Fibroblast of skin of back (primary cell): ENCODE results near the gene RPS6KA2.

Source experiments
- DNase-seq: peaks from one replicate; pipeline ENCODE4 v3.0.0-alpha.2; 2013

The RPS6KA2 gene

DNA sequence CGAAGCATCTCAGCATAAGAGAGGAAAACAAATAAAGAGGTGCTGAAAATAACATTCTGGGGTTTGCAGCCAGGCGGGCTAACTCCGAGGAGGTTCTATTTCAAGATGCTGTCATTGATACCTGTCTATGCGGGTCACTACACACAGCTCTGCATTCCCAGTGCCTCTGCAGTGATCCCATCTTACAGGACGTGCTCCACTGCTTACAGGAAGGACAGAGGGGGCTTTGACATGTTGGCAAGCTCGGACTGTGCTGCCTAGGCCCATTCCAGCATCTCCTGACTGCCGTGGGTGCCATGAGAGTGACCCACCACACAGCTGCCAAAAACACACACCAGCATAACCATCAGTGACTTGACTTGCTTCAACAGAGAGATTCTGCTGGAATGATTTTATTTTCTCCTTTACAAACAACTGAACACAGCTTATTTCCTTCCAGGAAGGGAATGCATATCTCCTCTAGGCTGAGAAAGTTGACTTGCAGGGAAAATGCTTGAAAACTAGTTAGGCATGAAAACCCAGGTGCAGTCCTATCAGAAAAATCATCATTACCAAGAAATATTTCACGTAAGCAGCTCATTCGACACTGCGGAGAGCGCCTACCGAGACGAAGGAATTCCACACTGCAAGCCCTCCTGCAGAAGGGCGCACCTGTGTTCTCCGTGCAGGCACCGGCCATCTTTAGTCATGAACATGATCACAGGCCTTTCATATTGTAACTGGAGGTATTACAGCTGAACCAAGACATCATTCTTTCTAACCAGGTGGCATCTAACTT is 103.1 kb downstream of the RPS6KA2 start:
- no peak for DNase-seq

DNA sequence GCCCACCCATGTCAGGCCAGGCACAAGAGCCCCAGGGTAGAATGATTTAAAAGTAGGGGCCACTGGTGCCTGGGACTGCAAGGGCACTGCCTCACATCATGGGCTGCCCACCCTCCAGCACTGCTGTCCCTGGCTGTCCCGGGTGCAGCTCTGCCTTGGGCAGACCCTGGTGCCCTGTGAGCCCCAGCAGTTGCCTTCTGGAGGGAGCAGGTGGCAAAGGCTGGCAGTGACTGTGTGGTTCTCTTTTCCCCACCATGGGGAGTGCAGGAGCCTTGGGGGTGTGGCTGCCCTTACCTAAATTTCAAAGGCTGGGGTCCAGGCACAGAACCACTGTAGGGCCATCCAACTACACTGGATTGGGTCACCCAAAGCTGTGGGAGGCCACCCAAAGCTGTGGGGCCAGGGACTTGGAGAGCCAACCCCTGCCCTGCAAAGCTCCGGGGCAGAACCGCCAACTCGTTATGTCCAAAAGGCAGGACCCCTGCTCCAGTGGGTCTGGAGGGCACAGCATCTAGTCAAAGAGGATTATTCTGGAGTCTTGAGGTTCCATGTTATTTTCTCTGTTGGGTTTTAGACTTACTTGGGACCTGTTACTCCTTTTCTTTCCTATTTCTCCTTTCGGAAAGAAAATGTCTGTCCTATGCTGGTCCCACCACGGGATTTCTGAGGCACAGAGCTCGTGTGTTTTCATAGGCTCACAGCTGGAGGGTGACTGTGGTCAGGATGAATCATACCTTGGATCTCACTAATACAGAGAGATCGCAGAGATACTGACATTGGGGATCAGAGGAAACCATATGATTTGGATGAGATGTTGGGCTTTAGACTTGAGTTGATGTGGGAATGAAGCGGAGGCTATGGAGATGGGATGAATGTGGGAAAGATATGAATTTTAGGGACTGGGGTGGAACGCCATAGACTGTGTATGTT is 105.9 kb downstream of the RPS6KA2 start:
- peak; percentile 73 for DNase-seq

DNA sequence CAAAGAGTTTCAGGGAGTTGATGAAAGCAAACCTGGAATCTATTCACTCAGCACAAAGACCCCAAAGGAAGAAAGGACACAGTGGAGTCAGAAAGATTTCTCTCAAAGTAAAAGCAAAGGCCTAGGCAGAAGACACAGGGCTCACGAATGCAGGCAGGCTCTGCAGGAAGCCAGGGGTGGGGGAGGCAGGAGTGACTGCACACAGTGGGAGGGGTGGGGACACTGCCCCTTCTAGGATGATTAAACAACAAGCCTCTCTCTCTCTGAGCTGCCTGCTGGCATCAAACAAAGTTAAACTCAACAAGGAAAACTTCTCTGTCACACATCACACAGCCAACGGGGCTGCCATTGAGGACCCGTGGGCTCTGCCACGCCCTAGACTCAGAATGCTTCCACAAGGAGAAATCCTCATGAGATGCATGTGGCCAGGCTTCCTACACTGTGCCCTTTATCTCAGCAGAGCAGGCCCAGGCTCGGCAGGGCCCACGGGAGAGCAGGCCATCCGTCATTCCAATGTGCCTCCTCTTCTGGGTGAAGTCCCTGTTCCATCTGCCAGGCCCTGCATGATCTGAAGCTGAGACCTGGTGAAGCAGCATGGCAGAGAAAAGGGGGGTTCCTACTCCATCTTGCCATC is 110.7 kb downstream of the RPS6KA2 start:
- DNase-seq: peak; percentile 66

DNA sequence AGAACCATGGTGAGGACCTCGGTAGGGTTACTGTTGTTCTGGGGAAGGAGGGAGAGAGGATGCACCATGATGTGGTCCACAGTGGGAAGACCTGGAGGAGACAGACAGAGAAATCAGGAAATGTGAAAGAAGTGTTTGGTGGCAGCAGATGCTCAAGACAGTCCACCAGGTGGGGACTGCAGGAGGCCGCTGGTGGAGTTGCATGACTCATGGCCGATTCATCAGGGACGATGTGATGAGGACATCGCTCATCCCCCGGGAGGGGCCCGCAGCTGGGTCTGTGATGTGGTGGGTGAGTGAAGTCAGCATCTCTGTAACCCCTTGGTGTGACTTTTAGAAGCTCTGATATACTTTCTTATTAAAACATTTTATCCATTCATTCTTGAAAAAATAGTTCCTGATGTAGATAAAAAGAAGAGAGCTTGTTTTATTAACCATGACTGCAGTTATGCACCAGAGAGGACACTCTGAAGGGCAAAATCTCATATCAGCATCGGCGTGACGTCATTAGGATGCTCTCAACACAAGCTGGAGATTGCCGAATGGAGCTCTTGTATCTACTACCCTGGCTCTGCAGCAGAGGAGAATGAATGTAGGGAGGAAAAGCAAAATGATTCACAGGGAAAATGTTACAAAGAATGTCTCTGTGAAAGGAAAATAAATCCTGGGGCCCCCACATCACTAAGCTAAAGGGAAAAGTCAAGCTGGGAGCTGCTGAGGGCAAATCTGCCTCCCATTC is 111.8 kb downstream of the RPS6KA2 start:
- peak; percentile 92 for DNase-seq

DNA sequence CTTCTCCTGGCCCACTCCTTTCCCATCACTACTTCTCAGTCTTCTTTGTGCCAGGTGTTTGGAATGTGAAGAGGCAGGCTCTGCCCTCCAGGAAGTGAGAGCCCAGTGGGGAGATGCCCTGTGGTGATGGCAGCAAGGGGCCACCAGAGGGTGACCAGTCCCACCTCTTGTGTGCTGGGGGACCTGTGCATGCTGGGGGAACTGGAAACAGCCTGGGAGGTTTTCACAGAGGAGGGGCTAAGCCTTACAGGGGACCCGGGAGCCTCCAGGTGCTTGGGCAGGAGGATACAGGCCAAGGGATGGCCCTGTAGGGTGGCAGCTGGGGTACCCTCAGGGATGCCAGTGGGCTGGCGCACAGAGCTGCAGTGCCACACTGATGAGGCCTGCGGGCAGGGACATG is 112.9 kb downstream of the RPS6KA2 start:
- no peak for DNase-seq

DNA sequence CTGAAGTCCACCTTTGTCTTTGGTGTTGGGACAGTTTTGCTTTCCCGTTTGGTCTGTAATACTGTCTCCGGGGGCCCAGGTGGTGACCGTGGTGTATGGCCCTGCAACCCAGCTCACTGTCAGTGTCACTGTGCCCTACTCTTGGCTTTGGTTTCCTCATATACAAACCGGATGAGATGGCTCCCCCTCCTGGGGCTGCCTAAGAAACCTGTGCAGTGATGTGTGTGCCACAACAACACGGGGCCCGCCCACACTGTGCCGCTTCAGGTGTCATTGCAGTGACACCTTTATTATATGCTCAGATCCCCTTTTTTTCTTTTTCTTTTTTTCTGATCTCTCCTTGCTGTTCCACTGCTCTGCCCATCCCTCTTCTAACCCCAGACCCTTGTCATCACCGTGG is 114.5 kb downstream of the RPS6KA2 start:
- no peak for DNase-seq

DNA sequence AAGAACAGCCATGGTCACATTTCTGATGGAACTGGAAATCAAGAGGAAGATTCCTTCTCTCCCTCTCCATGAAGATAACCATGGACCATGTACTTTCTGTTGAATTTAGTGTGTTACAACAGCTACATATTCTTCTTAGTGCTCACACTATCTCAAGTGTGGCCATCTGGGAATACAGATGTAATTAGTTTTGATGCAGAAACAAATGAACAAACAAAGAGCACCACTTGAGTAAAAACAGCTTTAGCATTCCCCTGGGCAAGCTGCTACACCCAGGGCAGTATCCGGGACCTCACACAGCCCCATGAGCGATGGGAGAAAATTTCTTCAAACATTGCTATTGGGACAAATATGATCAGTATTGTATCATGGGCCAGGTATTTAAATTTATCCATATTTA is 115.7 kb downstream of the RPS6KA2 start:
- no peak for DNase-seq

DNA sequence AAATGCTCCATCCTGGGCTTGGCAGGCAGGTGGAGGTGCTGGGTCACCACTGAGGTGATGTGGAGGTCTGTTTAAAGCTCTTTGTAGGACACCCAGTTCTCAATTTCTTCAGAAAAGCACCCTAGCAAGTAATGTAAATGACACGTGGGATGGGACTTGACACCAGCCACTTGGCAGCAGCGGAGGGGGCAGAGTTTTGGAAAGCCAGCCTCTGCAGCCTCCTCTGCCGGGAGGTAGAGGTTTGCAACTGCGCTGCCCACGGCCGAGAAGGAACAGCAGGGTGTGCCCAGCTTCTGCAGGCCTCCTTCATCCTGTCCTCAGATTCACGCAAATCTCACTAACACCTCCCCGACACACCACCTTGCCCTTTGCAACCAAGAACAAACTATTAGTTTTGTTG is 117.9 kb downstream of the RPS6KA2 start:
- DNase-seq: no peak

DNA sequence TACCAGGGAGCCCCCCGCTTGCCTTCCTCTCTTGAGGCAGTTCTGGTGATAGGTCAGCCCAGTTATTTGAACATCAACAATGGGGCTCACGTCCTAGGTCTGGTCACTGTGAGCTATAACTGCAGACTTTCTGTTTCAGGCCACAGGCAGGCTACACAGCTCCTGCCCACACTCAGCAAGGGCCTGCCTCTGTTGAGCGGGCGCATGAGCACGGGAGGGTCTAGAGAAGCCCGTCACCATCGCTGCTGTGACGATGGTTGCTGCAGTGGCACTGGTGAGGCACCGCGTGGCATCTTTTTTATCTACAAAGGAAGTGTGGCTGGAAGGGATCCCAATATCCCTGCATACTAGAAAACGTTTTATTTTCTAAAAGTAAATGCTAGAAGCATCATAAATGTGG is 118.3 kb downstream of the RPS6KA2 start:
- DNase-seq: no peak

DNA sequence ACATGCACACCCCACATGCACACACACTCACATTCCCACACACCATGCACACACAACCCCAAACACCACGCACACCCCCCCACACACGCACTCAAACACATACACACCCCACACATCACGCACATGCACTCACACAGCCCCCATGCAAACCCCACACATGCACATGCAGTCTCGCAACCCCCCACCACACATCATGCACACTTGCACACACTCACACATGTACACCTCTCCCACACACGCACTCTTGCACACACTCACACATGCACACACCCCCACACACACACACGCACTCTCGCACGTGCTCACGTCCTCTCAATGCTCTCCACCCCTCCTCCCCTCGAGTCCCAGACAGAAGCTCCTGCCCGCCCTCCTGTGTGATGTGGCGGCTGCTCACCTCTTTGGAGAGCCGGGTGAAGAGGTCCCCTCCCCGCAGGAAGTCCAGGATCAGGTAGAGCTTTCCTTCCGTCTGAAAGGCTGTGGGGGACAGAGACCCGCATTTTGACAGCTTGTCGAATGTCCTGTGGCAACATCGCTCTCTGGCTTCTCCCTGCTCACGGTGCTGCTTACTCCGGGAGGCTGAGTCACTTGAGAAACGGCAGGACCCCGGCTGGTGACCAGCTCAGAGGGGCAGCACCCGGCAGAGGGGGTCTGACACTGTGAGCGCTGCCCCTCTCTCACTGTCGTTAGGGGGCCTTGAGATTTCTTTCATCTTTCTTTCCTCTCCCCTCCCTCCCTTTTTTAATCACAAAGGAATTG is 119.1 kb downstream of the RPS6KA2 start:
- no peak for DNase-seq

DNA sequence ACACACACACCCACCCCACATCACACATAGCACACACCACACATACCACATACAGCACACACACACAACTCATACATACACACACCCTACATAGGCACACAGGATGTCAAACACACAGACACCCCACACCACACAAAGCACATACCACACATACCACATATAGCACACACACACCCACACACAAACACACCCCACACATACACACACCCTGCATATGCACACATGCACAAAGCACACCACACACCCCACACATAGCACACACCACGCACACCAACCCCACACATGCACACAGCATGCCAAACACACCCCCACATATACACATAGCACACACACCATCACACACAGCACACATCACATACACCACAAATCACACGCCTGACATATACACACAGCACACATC is 119.7 kb downstream of the RPS6KA2 start:
- DNase-seq: no peak

DNA sequence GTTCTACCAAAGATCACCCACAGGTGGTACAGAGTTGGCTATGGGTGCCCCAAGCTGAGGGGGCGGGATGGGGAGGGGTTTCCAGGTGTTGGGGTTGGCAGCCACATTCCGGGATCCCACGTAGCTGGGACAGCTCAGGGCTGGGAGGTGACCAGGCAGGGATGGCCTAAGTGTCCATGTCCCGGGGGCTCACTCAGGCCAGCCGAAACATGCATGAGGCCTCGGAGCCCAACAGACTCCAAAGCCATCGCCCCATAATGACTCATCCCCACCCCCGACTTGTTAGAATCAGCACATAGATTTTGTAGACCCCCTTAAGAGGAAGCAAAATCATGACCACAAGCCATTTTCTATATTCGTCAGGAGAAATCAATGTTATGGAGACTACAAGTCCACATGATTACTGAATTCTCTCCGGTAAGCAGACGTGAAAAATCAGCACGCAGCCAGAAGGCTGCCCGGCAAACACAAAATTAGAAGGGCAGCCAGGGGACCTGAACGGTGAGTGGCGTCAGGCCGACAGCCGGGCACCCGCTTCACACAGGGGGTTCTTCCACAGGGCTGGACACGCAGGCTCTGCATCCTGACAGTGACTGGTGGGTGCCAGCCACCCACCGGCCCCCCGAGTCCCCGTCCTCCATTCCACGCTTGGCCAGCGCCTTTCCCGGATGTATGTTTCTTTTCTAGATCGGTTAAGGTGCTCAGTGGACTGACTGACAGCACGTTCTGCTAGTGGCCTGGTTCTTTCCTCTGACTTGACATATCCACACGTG is 121.7 kb downstream of the RPS6KA2 start:
- DNase-seq: no peak

DNA sequence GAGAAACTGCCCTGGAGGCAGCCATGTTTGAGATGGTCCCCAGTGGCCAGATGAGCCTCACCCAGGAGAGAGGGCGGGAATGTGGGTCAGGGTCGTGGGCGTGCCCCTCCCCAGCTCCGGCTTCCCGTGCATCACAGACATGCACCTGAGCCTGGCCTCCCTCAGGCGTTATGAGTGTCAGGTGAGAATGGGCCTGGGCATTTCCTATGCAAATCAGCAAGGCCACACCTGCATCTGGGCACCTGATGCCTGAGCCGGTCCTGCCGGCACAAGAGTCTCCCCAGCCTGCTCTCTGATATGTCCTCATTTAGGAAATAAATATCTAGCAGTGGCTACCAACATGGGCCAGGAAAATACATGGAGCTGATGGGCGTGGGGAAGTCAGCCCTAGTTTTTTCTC is 123.0 kb downstream of the RPS6KA2 start:
- no peak for DNase-seq

DNA sequence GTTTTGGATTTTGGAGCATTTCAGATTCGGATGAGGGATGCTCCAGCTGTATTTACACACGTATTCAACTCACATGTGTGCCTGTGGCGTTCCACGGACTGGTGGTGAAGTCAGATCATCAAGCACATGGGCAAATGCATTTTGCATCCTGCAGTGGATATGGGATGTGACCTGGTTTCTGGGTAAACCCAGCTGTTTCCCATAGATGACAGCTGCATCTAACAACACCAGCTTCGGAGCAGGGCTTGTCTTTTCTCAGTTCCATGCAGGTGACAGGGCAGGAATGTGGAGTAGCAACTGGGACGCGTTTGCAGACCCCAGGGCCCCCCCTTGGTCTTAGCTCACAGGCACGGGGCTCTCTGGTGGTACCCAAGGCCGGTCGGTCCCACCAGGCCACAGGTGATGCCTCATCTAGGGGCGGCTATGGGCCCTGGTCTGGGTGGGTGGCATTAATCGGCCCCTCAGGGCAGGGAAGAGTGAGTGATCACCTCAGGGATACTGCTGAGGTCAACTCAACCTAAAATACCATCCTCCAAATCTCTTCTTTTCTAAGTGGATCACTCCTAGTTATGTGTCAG is 123.8 kb downstream of the RPS6KA2 start:
- DNase-seq: no peak

DNA sequence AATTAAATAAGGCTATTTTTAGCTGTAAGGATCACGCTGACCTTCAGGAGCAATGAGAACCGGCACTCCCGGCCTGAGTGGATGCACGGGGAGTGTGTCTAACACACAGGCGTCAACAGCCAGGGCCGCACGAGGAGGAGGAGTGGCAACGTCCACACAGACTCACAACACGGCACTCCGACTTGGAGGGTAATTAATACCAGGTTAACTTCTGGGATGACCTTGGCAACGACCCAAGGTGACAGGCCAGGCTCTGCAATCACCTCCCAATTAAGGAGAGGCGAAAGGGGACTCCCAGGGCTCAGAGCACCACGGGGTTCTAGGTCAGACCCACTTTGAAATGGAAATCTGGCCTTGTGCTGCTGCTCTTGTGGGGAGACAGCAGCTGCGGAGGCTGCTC is 124.6 kb downstream of the RPS6KA2 start:
- DNase-seq: no peak

DNA sequence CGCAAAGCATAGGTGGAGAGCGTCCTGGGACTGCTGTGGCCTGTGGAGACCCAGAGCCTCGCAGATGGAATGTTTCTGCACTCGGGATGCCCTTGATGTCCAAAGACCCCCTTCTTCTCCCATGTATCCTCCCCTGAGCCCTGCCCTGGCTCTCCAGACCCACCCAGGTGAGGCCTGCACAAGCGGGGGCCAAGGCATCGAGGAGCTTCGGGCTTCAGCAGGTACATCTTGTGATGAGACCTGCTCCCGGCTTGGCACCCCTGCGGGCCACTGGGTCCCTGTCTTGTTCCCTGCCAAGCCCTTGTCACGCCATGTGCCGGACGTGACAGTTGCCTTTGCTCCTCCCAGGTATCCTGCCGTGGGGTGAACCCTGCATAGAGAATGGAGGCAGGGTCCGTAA is 125.8 kb downstream of the RPS6KA2 start:
- DNase-seq: no peak

DNA sequence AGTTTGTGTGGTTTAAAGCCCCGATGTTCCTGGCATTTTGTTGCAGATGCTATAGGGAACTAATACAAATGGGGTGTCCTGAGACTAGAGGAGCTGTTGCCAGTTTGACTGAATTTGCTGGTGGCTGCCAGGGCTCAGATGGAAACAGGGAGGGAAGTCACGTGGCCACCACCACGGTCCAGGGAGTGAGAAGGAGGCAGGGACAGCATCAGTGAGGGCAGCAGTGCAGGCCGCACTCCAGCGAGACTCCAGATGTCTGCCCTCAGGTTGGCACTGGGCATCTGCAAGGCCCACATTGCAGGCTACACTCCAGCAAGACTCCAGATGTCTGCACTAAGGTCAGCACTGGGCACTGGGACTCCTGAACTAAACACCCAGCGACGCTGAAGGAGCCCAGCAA is 126.8 kb downstream of the RPS6KA2 start:
- no peak for DNase-seq

DNA sequence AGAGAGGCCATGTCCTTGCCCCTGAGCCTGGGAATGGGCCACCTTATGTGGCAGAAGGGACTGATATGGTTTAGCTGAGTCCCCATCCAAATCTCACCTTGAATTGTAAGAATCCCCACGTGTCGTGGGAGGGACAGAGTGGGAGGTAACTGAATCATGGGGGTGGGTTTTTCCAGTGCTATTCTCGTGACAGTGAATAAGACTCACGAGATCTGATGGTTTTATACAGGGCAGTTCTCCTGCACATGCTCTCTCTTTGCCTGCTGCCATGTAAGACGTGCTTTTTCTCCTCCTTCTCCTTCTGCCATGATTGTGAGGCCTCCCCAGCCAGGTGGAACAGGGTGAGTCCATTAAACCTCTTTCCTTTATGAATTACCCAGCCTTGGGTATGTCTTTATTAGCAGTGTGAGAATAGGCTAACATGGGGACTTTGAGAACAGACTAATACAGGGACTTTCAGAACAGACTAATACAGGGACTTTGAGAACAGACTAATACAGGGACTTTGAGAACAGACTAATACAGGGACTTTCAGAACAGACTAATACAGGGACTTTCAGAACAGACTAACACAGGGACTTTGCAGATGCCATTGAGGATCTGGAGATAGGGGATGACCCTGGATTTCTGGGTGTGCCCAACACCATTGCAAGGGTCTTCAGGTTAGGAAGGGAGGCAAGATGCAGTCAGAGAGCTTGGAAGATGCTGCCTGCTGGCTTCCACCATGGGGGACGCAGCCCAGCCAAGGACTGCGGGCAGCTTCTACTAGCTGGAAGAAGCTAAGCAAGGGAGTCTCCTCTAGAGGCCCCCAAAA is 127.5 kb downstream of the RPS6KA2 start:
- DNase-seq: no peak

DNA sequence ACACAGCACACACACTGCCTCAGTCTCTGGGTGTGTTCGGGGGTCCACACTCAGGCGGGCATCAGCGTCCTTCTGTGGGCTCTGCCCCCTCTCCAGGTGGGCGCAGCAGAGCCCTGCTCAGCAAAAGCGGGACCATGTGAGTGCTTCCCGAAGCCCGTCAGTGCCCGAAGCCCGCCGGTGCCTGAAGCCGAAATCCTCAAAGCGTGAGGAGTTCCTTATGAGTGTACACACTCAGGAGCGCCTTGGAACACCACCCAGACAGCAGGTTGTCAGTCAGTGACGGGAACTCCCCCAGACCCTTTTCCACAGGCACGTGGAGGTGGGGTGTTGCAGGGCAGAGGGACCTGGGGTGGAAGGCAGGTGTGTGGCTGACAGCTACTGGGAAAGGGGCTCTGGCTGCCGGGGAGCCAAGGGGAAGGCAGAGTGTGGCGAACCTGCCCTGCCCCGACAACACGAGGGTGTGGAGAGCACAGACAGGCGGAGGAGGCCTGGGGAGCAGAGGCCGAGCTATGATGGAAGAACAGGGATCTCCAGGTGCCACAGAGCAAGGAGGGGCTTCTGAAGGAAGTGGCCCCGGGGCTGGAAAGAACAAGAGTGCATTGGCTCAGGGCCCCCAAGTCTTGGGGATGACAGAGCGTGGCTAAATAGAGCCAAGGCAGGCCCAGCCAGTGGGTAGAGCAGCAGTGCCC is 128.2 kb downstream of the RPS6KA2 start:
- DNase-seq: no peak
